ENCODE data around the gene ZBTB8A.

The ZBTB8A gene

DNA sequence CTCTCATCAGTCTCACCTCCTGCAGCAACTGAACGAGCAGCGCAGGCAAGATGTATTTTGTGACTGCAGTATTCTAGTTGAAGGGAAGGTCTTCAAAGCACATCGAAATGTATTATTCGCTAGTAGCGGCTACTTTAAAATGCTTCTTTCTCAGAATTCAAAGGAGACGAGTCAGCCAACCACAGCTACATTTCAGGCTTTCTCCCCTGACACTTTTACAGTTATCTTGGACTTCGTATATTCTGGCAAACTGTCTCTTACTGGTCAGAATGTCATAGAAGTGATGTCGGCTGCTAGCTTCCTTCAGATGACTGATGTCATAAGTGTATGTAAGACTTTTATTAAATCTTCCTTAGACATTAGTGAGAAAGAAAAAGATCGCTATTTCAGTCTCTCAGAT lies 53.7 kb downstream of the ZBTB8A start:
- no peak for ATAC-seq
- TF ChIP-seq ZNF70 (CRISPR knock-in tag; IDR thresholded peaks at IDR 0.05) = no peak

DNA sequence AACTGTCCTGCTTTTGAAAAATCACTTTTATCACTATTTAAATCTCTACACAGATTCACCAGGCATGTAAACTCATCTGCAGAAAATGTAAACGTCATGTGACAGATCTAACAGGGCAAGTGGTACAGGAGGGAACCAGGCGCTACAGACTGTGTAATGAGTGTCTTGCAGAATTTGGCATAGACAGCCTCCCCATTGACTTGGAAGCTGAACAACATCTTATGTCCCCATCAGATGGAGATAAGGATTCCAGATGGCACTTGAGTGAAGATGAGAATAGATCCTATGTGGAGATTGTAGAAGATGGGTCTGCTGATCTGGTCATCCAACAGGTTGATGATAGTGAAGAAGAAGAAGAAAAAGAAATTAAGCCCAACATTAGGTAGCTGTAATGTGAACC lies 60.8 kb downstream of the ZBTB8A start:
- TF ChIP-seq ZNF70 (CRISPR knock-in tag; IDR thresholded peaks at IDR 0.05) (no peak), ZC3H10 (CRISPR knock-in tag; IDR thresholded peaks at IDR 0.05) (no peak)
- TF ChIP-seq, protein P1, sequence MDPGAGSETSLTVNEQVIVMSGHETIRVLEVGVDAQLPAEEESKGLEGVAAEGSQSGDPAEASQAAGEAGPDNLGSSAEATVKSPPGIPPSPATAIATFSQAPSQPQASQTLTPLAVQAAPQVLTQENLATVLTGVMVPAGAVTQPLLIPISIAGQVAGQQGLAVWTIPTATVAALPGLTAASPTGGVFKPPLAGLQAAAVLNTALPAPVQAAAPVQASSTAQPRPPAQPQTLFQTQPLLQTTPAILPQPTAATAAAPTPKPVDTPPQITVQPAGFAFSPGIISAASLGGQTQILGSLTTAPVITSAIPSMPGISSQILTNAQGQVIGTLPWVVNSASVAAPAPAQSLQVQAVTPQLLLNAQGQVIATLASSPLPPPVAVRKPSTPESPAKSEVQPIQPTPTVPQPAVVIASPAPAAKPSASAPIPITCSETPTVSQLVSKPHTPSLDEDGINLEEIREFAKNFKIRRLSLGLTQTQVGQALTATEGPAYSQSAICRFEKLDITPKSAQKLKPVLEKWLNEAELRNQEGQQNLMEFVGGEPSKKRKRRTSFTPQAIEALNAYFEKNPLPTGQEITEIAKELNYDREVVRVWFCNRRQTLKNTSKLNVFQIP (CRISPR knock-in tag; IDR thresholded peaks at IDR 0.05; ENCODE audit: borderline replicate concordance, low read depth) = no peak
- ATAC-seq = no peak

DNA sequence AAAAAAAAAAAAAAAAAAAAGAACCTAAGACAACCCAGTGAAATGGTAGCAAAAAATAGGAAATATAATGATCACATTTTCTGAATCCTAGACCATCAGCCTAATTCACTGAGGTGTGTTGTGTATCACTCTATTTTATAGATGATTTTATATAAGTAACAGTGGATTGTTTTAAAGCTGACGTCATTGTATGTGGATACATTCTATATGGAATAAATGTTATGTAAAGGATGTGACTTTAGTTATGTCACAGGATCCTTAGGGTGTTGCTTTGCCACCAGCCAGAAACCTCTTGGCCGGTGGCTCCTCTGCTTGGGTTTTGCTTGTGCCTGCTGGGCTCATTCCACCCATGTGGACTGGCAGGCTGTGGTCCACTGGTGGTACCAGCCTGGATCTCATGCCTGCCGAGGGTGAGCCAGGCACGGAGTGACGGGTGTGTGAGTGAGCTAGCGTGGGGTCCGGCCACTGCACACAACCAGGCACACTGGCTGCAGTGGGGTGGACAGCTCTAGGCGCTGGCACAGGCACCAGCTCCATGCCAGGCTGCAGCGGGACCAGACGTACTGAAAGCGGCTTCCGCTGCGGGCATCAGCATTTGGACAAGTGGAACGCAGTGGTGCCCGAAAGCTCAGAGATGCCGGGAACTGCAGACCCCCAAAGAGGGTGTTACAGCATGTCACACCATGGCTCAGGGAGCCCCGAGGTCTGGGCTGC lies 66.6 kb downstream of the ZBTB8A start:
- ATAC-seq = no peak
- TF ChIP-seq, protein P2, sequence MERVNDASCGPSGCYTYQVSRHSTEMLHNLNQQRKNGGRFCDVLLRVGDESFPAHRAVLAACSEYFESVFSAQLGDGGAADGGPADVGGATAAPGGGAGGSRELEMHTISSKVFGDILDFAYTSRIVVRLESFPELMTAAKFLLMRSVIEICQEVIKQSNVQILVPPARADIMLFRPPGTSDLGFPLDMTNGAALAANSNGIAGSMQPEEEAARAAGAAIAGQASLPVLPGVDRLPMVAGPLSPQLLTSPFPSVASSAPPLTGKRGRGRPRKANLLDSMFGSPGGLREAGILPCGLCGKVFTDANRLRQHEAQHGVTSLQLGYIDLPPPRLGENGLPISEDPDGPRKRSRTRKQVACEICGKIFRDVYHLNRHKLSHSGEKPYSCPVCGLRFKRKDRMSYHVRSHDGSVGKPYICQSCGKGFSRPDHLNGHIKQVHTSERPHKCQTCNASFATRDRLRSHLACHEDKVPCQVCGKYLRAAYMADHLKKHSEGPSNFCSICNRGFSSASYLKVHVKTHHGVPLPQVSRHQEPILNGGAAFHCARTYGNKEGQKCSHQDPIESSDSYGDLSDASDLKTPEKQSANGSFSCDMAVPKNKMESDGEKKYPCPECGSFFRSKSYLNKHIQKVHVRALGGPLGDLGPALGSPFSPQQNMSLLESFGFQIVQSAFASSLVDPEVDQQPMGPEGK (CRISPR knock-in tag; IDR thresholded peaks at IDR 0.05; ENCODE audit: borderline replicate concordance) = no peak
- TF ChIP-seq SNAI2 (CRISPR knock-in tag; IDR thresholded peaks at IDR 0.05) = no peak
- TF ChIP-seq ZNF565 (CRISPR knock-in tag; conservative IDR thresholded peaks at IDR 0.05; ENCODE audit: low read depth) = no peak
- no peak for TF ChIP-seq ZC3H10 (CRISPR knock-in tag; IDR thresholded peaks at IDR 0.05)
- TF ChIP-seq RARB (CRISPR knock-in tag; IDR thresholded peaks at IDR 0.05) = no peak
- TF ChIP-seq, protein P1 (CRISPR knock-in tag; IDR thresholded peaks at IDR 0.05; ENCODE audit: borderline replicate concordance, low read depth) = no peak
- TF ChIP-seq, protein P3, sequence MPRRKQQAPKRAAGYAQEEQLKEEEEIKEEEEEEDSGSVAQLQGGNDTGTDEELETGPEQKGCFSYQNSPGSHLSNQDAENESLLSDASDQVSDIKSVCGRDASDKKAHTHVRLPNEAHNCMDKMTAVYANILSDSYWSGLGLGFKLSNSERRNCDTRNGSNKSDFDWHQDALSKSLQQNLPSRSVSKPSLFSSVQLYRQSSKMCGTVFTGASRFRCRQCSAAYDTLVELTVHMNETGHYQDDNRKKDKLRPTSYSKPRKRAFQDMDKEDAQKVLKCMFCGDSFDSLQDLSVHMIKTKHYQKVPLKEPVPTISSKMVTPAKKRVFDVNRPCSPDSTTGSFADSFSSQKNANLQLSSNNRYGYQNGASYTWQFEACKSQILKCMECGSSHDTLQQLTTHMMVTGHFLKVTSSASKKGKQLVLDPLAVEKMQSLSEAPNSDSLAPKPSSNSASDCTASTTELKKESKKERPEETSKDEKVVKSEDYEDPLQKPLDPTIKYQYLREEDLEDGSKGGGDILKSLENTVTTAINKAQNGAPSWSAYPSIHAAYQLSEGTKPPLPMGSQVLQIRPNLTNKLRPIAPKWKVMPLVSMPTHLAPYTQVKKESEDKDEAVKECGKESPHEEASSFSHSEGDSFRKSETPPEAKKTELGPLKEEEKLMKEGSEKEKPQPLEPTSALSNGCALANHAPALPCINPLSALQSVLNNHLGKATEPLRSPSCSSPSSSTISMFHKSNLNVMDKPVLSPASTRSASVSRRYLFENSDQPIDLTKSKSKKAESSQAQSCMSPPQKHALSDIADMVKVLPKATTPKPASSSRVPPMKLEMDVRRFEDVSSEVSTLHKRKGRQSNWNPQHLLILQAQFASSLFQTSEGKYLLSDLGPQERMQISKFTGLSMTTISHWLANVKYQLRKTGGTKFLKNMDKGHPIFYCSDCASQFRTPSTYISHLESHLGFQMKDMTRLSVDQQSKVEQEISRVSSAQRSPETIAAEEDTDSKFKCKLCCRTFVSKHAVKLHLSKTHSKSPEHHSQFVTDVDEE (CRISPR knock-in tag; IDR thresholded peaks at IDR 0.05) = no peak
- no peak for TF ChIP-seq ZNF8 (CRISPR knock-in tag; IDR thresholded peaks at IDR 0.05)
- TF ChIP-seq GLIS3 (CRISPR knock-in tag; IDR thresholded peaks at IDR 0.05) = no peak
- no peak for TF ChIP-seq TCF4 (CRISPR knock-in tag; IDR thresholded peaks at IDR 0.05; ENCODE audit: borderline replicate concordance)
- no peak for TF ChIP-seq TOX (CRISPR knock-in tag; IDR thresholded peaks at IDR 0.05; ENCODE audit: borderline replicate concordance)
- no peak for TF ChIP-seq ARNTL (CRISPR knock-in tag; IDR thresholded peaks at IDR 0.05; ENCODE audit: borderline replicate concordance, low read depth)
- TF ChIP-seq OSR1 (CRISPR knock-in tag; IDR thresholded peaks at IDR 0.05) = no peak
- TF ChIP-seq, protein P4, sequence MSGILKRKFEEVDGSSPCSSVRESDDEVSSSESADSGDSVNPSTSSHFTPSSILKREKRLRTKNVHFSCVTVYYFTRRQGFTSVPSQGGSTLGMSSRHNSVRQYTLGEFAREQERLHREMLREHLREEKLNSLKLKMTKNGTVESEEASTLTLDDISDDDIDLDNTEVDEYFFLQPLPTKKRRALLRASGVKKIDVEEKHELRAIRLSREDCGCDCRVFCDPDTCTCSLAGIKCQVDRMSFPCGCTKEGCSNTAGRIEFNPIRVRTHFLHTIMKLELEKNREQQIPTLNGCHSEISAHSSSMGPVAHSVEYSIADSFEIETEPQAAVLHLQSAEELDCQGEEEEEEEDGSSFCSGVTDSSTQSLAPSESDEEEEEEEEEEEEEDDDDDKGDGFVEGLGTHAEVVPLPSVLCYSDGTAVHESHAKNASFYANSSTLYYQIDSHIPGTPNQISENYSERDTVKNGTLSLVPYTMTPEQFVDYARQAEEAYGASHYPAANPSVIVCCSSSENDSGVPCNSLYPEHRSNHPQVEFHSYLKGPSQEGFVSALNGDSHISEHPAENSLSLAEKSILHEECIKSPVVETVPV (CRISPR knock-in tag; IDR thresholded peaks at IDR 0.05) = no peak
- TF ChIP-seq ZNF70 (CRISPR knock-in tag; IDR thresholded peaks at IDR 0.05) = no peak

DNA sequence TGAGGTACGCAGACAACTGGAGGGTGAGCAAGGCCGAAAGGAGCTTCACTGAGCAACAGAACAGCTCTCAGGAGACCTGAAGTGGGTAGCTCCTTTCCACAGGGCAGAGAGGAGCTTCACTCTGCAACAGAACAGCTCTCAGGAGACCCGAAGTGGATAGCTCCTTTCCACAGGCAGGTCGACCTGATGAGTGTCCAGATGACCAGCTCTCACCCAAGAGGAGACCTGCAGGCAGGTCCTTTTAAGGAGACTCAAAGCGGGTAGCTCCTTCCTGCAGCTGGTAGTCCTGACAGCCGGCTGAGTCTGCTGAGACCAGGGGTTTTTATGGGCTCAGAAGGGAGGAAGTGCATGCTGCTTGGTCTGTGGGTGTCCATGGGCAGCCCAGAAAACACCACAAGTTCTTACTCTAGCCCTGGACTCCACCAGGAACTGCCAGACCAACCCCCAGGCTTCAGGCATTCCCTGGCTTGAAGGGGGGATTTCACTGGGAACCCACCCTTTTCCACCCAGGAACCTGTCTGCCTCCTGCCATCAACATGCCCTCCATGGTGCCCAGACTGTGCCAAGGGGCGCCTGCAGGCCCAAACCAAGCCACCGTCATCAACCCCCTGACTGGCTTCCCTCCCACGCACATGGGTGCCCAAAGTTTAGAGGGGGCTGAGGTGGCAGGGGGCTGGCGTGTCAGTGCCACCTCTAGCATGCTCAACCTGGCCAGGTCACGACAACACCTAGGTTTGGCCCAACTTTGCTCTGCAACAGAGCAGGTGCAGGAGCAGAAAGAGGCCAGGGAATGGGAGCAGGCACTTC lies 67.5 kb downstream of the ZBTB8A start:
- TF ChIP-seq, protein P3 (CRISPR knock-in tag; IDR thresholded peaks at IDR 0.05) = no peak
- TF ChIP-seq ZNF565 (CRISPR knock-in tag; conservative IDR thresholded peaks at IDR 0.05; ENCODE audit: low read depth) = no peak
- TF ChIP-seq ZFP30 (CRISPR knock-in tag; IDR thresholded peaks at IDR 0.05) = no peak
- TF ChIP-seq OSR1 (CRISPR knock-in tag; IDR thresholded peaks at IDR 0.05) = no peak
- no peak for TF ChIP-seq CSDC2 (CRISPR knock-in tag; IDR thresholded peaks at IDR 0.05)
- TF ChIP-seq, protein P2 (CRISPR knock-in tag; IDR thresholded peaks at IDR 0.05; ENCODE audit: borderline replicate concordance) = no peak
- TF ChIP-seq ZFP3 (CRISPR knock-in tag; IDR thresholded peaks at IDR 0.05) = no peak
- TF ChIP-seq SNAI2 (CRISPR knock-in tag; IDR thresholded peaks at IDR 0.05) = no peak
- TF ChIP-seq TCF4 (CRISPR knock-in tag; IDR thresholded peaks at IDR 0.05; ENCODE audit: borderline replicate concordance) = no peak
- no peak for ATAC-seq

Data from SK-N-SH treated with all-trans-retinoic acid at 6 μM for 48 hours (cell line).